Measurements from ENCODE around the gene SLC22A17.

The SLC22A17 gene

GRCh38 chr14:23366426-23366921, 13.8 kb upstream of the SLC22A17 start:
- TF ChIP-seq, protein P1, sequence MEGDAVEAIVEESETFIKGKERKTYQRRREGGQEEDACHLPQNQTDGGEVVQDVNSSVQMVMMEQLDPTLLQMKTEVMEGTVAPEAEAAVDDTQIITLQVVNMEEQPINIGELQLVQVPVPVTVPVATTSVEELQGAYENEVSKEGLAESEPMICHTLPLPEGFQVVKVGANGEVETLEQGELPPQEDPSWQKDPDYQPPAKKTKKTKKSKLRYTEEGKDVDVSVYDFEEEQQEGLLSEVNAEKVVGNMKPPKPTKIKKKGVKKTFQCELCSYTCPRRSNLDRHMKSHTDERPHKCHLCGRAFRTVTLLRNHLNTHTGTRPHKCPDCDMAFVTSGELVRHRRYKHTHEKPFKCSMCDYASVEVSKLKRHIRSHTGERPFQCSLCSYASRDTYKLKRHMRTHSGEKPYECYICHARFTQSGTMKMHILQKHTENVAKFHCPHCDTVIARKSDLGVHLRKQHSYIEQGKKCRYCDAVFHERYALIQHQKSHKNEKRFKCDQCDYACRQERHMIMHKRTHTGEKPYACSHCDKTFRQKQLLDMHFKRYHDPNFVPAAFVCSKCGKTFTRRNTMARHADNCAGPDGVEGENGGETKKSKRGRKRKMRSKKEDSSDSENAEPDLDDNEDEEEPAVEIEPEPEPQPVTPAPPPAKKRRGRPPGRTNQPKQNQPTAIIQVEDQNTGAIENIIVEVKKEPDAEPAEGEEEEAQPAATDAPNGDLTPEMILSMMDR (conservative IDR thresholded peaks at IDR 0.05; ENCODE audit: control insufficient read depth, insufficient read depth, low read depth, low read length) = no peak
- no peak for DNase-seq (ENCODE audit: low read depth)
- H3K4me3 ChIP-seq (ENCODE audit: control insufficient read depth, low read depth, low read length) = no peak overlapping the region

DNA sequence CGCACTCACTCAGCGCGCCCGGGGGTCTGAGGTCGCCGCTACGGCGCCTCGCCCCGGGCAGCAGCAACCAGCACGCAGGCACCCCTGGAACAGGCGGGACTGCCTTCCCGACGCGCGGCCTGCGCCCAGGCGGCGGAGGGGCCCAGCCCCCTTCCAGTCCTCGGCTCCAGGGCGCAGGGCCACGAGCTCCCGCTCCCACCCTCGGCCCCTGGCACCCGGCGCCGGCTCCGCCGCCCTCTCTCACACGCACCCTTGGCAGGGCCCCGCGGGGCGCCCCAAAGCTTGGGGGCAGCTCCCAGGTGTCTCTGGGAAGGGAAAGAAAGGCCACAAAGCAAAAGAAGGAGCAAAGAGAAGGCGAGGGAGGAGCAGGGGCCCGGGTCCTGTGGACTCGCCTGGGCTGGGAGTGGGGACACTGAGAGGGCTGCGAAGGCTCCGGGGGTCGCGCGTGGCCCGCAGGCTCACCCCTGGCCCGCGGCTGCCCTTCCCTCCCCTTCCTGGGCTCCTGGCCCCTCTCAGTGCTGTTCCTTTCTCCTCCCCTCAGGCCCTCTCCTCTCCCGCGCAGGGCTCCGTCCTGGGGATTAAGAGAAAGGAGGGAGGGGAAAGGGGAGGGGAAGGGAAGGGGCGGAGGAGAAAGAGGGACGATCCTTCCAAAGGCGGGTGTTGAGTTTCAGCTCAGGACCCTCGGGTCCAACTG, 13.2 kb upstream of the SLC22A17 start:
- H3K4me3 ChIP-seq (ENCODE audit: control insufficient read depth, low read depth, low read length) = peak overlapping the region; percentile 7
- DNase-seq (ENCODE audit: low read depth) = peak; percentile 17
- TF ChIP-seq, protein P1 (conservative IDR thresholded peaks at IDR 0.05; ENCODE audit: control insufficient read depth, insufficient read depth, low read depth, low read length) = no peak

DNA sequence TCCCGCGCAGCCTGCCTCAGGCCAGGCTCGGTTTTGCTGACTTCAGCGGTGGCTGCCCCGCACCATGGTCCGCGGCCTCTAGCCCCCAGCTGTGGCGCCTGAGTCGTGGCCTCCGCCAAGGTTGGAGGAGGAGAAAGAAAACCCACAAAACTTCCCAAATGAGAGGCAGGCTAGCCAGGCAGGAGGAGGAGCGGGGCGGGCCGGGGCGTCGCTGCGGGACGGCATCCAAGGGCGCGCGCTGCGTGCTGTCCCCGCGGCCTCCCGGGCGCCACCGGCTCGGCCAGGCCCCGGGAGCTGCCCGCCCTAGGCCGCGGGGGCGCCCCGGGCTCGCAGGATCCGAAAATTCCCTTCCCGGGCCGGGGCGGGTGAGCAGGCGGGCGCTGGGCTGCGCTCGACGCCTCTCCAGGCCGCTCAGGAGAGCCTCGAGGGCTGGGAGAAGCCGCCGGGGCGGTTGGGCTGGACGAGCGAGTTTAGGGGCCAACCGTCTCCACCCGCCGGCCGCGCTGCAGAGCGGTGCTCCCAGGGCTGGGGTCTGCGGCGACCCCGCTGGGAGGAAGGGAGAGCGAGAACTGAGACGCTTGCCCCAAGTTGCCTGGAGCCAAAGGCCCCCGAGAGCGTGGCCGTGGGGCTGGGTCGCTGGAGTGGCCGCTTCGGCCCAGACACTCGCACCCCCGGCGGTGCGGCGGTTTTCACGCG, 12.5 kb upstream of the SLC22A17 start, which contains the start of gene EFS:
Gene EFS, minus strand, starts transcription at position 137 of the 696 bp plus-strand sequence. CDS start 147 bp downstream, outside the sequence.
- peak within 1 kb of the TSS; percentile 35 for H3K4me3 ChIP-seq (ENCODE audit: control insufficient read depth, low read depth, low read length)
- DNase-seq (ENCODE audit: low read depth) = no peak
- TF ChIP-seq, protein P1 (conservative IDR thresholded peaks at IDR 0.05; ENCODE audit: control insufficient read depth, insufficient read depth, low read depth, low read length) = no peak

GRCh38 chr14:23364164-23365035, 11.7 kb upstream of the SLC22A17 start:
- TF ChIP-seq, protein P1 (conservative IDR thresholded peaks at IDR 0.05; ENCODE audit: control insufficient read depth, insufficient read depth, low read depth, low read length) = no peak
- H3K4me3 ChIP-seq (ENCODE audit: control insufficient read depth, low read depth, low read length) = peak overlapping the region; percentile 35
- no peak for DNase-seq (ENCODE audit: low read depth)

GRCh38 chr14:23362200-23362599, 9.5 kb upstream of the SLC22A17 start:
- TF ChIP-seq, protein P1 (conservative IDR thresholded peaks at IDR 0.05; ENCODE audit: control insufficient read depth, insufficient read depth, low read depth, low read length) = peak; percentile 24
- peak; percentile 33 for DNase-seq (ENCODE audit: low read depth)
- no peak overlapping the region for H3K4me3 ChIP-seq (ENCODE audit: control insufficient read depth, low read depth, low read length)

GRCh38 chr14:23361763-23362162, 9.1 kb upstream of the SLC22A17 start:
- TF ChIP-seq, protein P1 (conservative IDR thresholded peaks at IDR 0.05; ENCODE audit: control insufficient read depth, insufficient read depth, low read depth, low read length) = no peak
- H3K4me3 ChIP-seq (ENCODE audit: control insufficient read depth, low read depth, low read length) = no peak overlapping the region
- no peak for DNase-seq (ENCODE audit: low read depth)
